Activated T-cell treated with anti-CD3 and anti-CD28 coated beads, Interleukin-2, amount 50 U/mL, for 72 hours (primary cell): ENCODE measurements around the gene YAF2. TPM values are rescaled to one million over a fixed set of nuclear protein-coding genes. Genes with fewer than 3 reads are reported as not detected.

Experiments
- ATAC-seq, 2 donors: fragments of 150-1000 bp; cut with Tn5 transposase; replicated peaks in 1 of 2; 2 replicates each; pipeline ENCODE4 v1.10.0; 2021; ENCODE audit warnings: moderate library complexity in 2 of 2, mild to moderate bottlenecking in 1 of 2
- DNase-seq, 2 donors: peaks; one replicate each; pipeline ENCODE4 v3.0.0; 2021 to 2022; ENCODE audit warnings: mixed read lengths in 1 of 2
- H3K27ac Mint-ChIP-seq: one replicate; pipeline ENCODE4 v1.8.0; 2022; ENCODE audit warnings: mild to moderate bottlenecking, moderate library complexity, mixed read lengths
- H3K27me3 Mint-ChIP-seq: one replicate; pipeline ENCODE4 v1.8.0; 2022; ENCODE audit warnings: low read depth, mixed read lengths
- H3K36me3 Mint-ChIP-seq, 2 donors: one replicate each; pipeline ENCODE4 v1.8.0; 2022; ENCODE audit warnings: mixed read lengths in 2 of 2, mild to moderate bottlenecking in 1 of 2; ENCODE audit not compliant: insufficient read depth in 2 of 2
- H3K4me1 Mint-ChIP-seq: one replicate; pipeline ENCODE4 v1.8.0; 2022; ENCODE audit warnings: low read depth, mixed read lengths
- H3K4me3 Mint-ChIP-seq, 2 donors: one replicate each; pipeline ENCODE4 v1.8.0; 2022; ENCODE audit warnings: mild to moderate bottlenecking in 2 of 2, mixed read lengths in 2 of 2, moderate library complexity in 2 of 2
- H3K9me3 Mint-ChIP-seq, 2 donors: one replicate each; pipeline ENCODE4 v1.8.0; 2022; ENCODE audit warnings: mixed read lengths in 2 of 2
- total RNA-seq, 2 donors: library from RNA; stranded (reverse); gene quantifications; one replicate each; pipeline ENCODE4 v1.2.3, GENCODE V29; 2022

The YAF2 gene, protein sequence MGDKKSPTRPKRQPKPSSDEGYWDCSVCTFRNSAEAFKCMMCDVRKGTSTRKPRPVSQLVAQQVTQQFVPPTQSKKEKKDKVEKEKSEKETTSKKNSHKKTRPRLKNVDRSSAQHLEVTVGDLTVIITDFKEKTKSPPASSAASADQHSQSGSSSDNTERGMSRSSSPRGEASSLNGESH
- 10 to 100 TPM; 71.8 to 77.2 TPM for total RNA-seq

DNA sequence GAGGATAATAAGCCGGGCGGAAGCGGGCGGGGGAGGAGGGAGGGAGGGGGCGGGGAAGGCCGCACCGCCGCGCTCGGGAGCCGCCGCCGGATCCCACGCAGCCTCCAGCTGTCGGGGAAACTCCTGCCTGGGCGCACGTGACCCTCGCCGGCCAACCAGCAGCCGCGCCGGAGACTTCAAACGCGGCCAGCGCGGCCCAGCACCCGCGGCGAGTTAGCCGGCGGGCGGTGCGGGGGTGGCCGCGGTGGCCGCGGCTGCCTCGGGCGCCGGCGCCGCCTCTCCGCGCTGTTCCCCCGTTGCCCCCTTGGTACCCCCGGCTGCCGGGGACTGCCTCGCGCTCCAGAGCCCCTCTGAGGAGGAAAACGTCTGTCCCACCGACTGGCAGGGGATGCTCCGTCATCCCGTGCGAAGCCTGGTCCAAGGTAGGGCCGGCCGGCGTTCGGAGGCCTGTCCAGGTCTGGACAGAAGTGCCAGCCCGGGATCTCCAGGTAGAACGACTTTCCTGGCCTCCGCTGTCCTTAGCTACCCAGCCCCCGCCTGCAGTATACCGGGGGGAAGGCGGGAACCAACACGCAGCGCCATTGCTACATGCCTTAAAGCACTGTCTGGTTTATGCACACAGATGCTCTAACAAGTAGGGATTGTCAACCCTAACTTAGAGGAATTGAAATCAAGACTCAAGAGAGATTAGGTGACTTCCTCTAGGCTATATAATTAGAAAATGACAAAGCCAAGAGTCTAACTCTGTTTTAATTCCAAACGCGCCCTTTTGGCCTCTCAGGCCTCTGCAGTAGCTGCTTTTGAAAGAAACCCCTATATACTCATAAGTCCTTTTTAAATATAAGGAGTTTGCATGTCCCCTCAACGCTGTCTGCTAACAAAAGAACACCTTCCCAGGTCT, at the start of gene YAF2:
TSS of gene YAF2 (minus strand) at position 9 of the 901 bp plus-strand sequence. CDS start 68 bp downstream, outside the sequence.
- Mint-ChIP-seq H3K27me3 (no peaks in the 10 kb centered on the region), H3K27ac (peak within 1 kb of the TSS; percentile 90), H3K9me3 (no peaks in the 10 kb centered on the region), H3K4me3 (peak within 1 kb of the TSS; percentile 90 to 91), H3K36me3 (peaks cover 5 to 19% of the 10 kb centered on the region in 2 donors), H3K4me1 (peaks cover 50% of the 10 kb centered on the region)
- ATAC-seq (peak; percentile 85 to 88), DNase-seq (peak; percentile 91 to 92)

DNA sequence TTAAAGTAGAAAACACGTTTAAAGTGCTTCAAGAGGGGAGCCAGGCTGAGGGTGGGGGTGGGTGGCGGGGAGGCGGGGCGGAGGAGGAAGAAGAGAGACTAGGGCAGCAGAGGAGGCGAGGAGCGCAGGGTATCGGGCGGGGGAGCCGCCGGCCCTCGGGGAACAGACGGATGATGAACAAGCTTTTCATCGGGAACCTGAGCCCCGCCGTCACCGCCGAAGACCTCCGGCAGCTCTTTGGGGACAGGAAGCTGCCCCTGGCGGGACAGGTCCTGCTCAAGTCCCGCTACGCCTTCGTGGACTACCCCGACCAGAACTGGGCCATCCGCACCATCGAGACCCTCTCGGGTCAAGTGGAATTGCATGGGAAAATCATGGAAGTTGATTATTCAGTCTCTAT, 48.7 kb upstream of the YAF2 start:
- DNase-seq (no peak), ATAC-seq (no peak)
- Mint-ChIP-seq H3K27me3 (peaks cover 4% of the 10 kb centered on the region), H3K27ac (no peak overlapping the region), H3K9me3 (no peaks in the 10 kb centered on the region), H3K4me1 (no peaks in the 10 kb centered on the region), H3K4me3 (no peak overlapping the region), H3K36me3 (no peaks in the 10 kb centered on the region)

DNA sequence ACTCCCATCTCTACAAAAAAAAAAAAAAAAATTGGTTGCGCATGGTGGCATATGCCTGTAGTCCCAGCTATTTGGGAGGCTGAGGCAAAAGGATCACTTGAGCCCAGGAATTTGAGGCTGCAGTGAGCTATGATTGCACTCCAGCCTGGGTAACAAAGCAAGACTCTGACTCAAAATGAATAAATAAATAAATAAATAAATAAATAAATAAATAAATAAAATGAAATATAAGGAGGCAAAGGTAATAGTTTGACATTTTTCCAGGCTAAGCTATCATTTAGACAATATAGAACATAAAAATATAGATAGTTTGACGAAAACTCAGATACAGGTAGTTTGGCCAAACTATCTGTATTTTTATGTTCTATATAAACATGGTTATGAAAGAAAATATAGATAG, 47.4 kb upstream of the YAF2 start:
- H3K9me3 Mint-ChIP-seq, result no peaks in the 10 kb centered on the region
- H3K27ac Mint-ChIP-seq, result no peak overlapping the region
- peaks cover 4% of the 10 kb centered on the region for H3K27me3 Mint-ChIP-seq
- no peaks in the 10 kb centered on the region for H3K4me1 Mint-ChIP-seq
- H3K4me3 Mint-ChIP-seq, result no peak overlapping the region
- ATAC-seq (no peak), DNase-seq (no peak)
- H3K36me3 Mint-ChIP-seq, result no peaks in the 10 kb centered on the region

DNA sequence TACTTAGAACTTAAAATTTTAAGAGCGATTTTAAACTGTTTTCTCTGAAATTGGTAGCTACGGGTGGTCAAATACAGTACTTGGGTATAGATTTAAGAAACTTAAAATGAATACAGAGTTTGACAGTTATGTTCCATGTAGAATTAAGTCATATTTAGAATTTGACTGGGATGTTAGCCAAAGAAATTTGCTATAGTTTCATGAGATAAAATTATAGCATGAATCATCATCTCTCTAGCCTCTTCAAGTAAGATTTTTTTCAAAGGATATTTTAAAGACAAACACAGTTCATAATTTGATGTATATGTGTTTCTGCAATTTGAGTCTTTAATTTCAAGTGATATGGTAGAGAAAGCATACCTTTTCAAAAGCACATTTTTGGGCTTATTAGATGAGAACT, 46.8 kb upstream of the YAF2 start:
- Mint-ChIP-seq H3K9me3 (no peaks in the 10 kb centered on the region), H3K27ac (no peak overlapping the region), H3K4me3 (no peak overlapping the region), H3K36me3 (no peaks in the 10 kb centered on the region), H3K27me3 (peaks cover 4% of the 10 kb centered on the region), H3K4me1 (no peaks in the 10 kb centered on the region)
- DNase-seq (no peak), ATAC-seq (no peak)

DNA sequence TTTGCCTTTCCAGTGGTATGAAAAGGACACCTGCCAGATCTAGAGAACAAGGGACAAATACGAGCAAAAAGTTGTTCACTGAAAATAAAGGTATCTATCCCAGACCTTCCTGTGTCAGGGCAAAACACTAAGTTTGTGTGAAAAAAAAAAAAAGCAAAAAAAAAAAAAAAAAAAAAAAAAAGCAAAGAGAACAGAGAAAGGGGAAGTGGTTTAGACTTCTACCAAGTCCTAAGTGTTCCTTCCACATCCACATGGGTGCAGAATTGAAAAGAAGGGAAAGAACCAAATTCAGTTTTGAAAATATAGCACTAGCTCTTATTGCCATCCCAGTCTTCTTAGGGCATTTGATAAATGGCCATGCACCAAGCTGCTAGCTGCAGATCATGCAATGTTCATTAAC, 46.1 kb upstream of the YAF2 start:
- H3K27me3 Mint-ChIP-seq, result peaks cover 4% of the 10 kb centered on the region
- H3K27ac Mint-ChIP-seq, result no peak overlapping the region
- no peak overlapping the region for H3K4me3 Mint-ChIP-seq
- DNase-seq, result no peak
- ATAC-seq, result no peak
- no peaks in the 10 kb centered on the region for H3K36me3 Mint-ChIP-seq
- no peaks in the 10 kb centered on the region for H3K4me1 Mint-ChIP-seq
- H3K9me3 Mint-ChIP-seq, result no peaks in the 10 kb centered on the region

DNA sequence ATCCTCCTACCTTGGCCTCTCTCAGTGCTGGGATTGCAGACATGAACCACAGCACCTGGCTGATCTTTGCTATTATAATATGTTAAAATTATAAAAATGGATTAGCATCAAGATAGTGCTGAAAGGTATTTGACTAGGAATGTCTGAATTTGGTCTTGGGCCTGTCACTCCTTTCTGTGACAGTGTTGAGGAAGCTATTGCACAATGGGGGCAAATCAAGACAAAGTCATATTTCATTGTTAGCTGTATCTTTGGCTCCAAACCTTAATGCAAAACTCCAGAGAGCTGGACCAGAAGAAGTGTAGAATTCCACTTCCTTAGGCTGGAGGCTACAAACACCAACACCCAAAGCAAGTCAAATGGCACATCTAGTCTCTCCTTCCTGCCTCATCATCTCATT, 45.7 kb upstream of the YAF2 start:
- H3K36me3 Mint-ChIP-seq, result no peaks in the 10 kb centered on the region
- H3K27ac Mint-ChIP-seq, result no peak overlapping the region
- no peaks in the 10 kb centered on the region for H3K4me1 Mint-ChIP-seq
- H3K27me3 Mint-ChIP-seq, result peaks cover 4% of the 10 kb centered on the region
- ATAC-seq, result no peak
- H3K9me3 Mint-ChIP-seq, result peaks cover 0 to under 1% of the 10 kb centered on the region in 2 donors
- no peak for DNase-seq
- H3K4me3 Mint-ChIP-seq, result no peak overlapping the region

DNA sequence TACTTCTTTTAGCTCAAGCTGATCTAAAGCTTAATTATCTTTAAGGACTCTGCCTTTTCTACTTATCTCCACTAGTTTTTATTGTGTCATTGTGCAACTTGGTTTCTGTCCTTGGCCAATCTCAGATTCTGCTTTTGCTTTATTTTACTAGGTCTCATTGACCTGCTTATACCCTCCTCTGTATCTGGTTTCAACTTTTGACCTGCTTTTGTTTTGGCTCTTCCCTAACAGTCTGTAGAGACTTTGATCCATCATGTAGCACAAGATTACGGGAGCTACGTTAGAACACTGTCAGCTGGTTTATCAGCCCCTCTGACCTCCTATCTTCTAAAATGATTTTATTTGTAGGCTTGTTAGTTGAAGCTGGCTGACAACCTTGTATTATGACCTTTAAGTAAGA, 44.2 kb upstream of the YAF2 start:
- Mint-ChIP-seq H3K36me3 (no peaks in the 10 kb centered on the region), H3K4me1 (no peaks in the 10 kb centered on the region)

DNA sequence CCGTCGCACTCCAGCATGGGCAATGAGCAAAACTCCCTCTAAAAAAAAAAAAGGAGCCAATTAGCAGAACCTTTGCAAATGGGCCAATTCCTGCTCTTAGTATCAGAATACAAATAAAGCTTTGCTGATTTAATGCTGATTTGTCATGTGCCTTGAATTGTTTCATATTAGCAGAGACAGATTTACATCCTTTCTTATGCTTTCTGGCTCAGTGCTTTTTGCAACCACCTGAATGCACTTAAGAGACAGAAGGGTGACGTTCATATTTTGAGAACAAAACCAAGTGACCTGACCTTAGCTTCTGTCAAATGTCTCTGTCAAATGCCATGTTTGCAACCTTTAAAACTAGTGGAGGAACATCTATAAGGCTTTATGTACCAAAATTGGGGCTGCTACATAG, 43.8 kb upstream of the YAF2 start:
- no peak for DNase-seq
- peaks cover 6% of the 10 kb centered on the region for H3K27me3 Mint-ChIP-seq
- no peak for ATAC-seq
- peaks cover 0 to 3% of the 10 kb centered on the region in 2 donors for H3K9me3 Mint-ChIP-seq
- no peak overlapping the region for H3K4me3 Mint-ChIP-seq
- H3K27ac Mint-ChIP-seq, result no peak overlapping the region
- no peaks in the 10 kb centered on the region for H3K36me3 Mint-ChIP-seq
- H3K4me1 Mint-ChIP-seq, result no peaks in the 10 kb centered on the region

More for the DNA sequence above, 44.2 kb upstream of the YAF2 start:
- no peak overlapping the region for H3K4me3 Mint-ChIP-seq
- no peak for DNase-seq
- peaks cover 5% of the 10 kb centered on the region for H3K27me3 Mint-ChIP-seq
- peaks cover 0 to 3% of the 10 kb centered on the region in 2 donors for H3K9me3 Mint-ChIP-seq
- H3K27ac Mint-ChIP-seq, result no peak overlapping the region
- ATAC-seq, result no peak

DNA sequence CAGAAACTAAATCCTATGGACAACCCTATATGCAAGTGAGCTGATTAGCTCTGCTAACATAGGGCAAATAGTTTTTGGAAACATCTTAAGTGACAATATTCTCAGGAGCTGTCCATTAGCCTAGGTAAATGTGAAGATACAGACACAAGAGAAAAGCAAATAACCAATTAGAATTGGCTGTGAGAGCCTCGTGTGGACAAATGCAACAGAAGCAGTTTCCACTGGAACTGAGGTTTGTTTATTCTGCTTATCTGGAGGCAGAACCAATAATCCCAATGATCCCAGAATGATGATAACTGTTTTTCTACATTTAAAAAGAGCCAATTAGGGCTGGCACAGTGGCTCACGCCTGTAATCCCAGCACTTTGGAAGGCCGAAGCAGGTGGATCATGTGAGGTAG, 43.2 kb upstream of the YAF2 start:
- no peaks in the 10 kb centered on the region for H3K4me1 Mint-ChIP-seq

DNA sequence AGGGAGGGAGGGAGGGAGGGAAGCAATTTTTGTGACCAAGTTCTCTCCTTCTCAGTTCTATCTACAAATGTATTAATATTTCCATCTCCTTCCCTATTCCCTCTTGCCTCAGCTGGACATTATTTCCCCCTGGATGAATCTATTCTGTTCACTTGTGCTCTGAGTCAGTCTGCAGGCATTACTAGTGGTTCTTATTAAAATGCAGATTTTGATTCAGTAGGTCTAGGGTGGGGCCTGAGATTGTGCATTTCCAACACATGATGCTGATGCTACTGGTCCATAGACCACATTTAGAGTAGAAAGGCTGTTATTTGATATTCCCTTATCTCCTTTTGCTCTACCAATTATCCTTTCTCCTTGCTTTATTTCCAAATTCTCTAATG, 40.1 kb upstream of the YAF2 start:
- Mint-ChIP-seq H3K27me3 (peaks cover 6% of the 10 kb centered on the region), H3K9me3 (peaks cover 0 to 3% of the 10 kb centered on the region in 2 donors), H3K4me3 (no peak overlapping the region), H3K27ac (no peak overlapping the region), H3K4me1 (no peaks in the 10 kb centered on the region), H3K36me3 (no peaks in the 10 kb centered on the region)
- DNase-seq (no peak), ATAC-seq (no peak)

More for the DNA sequence above, 43.2 kb upstream of the YAF2 start:
- DNase-seq (no peak), ATAC-seq (no peak)
- Mint-ChIP-seq H3K9me3 (peaks cover 0 to 3% of the 10 kb centered on the region in 2 donors), H3K27ac (no peak overlapping the region), H3K36me3 (no peaks in the 10 kb centered on the region), H3K27me3 (peaks cover 6% of the 10 kb centered on the region), H3K4me3 (no peak overlapping the region)

DNA sequence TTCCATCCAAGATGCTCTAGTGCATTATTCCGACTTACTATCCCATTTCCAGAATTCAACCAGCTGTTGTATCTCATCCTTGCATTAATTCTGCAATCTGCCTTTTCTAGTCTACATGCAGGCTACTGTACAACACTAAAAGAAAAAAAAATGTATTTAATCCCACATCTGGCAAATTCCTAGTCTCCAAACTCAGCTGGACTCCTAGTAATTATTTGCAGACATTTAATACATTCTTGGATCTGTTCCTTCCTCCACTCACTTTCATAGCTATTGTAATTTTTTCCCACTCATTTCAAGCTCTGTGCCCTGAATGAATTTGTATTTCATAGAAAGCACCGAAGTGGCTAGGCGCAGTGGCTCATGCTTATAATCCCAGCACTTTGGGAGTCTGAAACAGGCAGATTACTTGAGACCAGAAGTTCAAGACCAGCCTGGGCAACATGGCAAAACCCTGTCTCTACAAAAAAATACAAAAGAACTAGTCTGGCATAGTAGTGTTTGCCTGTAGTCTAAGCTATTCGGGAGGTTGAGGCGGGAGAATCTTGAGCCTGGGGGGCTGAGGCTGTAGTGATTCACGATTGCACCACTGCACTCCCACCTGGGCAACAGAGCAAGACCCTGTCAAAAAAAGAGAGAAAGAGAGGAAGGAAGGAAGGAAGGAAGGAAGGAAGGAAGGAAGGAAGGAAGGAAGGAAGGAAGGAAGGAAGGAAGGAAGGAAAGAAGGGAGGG, 39.5 kb upstream of the YAF2 start:
- DNase-seq, result no peak
- Mint-ChIP-seq H3K4me3 (no peak overlapping the region), H3K27me3 (peaks cover 6% of the 10 kb centered on the region), H3K4me1 (no peaks in the 10 kb centered on the region), H3K36me3 (peaks cover 0 to 1% of the 10 kb centered on the region in 2 donors), H3K9me3 (peaks cover 0 to 3% of the 10 kb centered on the region in 2 donors), H3K27ac (no peak overlapping the region)
- no peak for ATAC-seq

DNA sequence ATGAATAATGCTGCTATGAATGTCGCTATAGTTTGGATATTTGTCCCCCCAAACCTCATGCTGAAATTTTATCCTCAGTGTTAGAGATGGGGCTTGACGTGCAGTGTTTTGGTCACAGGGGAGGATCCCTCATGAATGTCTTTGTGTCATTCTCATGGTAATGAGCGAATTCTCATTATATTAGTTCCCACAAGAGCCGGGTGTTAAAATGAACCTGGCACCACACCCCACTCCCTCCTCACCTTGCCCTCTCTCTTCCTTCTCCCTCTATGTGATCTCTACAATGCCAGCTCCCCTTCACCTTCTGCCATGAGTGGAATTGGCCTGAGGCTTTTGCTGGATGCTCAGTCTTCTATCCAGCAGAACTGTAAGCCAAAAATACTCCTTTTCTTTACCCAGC, 37.5 kb upstream of the YAF2 start:
- Mint-ChIP-seq H3K27ac (no peak overlapping the region), H3K36me3 (peaks cover 0 to 1% of the 10 kb centered on the region in 2 donors), H3K4me1 (no peaks in the 10 kb centered on the region), H3K27me3 (peaks cover 6% of the 10 kb centered on the region), H3K4me3 (no peak overlapping the region), H3K9me3 (peaks cover 0 to 3% of the 10 kb centered on the region in 2 donors)
- DNase-seq, result no peak
- no peak for ATAC-seq

DNA sequence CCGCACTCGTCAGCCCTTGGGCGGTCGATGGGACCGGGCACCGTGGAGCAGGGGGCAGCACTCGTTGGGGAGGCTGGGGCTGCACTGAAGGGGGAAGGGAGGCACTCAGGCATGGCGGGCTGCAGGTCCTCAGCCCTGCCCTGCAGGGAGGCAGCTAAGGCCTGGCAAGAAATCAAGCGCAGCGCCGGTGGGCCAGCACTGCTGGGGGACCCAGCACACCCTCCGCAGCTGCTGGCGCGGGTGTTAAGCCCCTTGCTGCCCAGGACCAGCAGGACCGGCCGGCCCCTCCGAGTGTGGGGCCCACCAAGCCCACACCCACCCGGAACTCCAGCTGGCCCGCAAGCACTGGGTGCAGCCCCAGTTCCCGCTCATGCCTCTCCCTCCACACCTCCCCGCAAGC, 35.7 kb upstream of the YAF2 start:
- DNase-seq, result no peak
- Mint-ChIP-seq H3K27me3 (peaks cover 6% of the 10 kb centered on the region), H3K27ac (no peak overlapping the region), H3K4me3 (no peak overlapping the region), H3K4me1 (no peaks in the 10 kb centered on the region), H3K9me3 (peaks cover 0 to 2% of the 10 kb centered on the region in 2 donors), H3K36me3 (peaks cover 0 to 1% of the 10 kb centered on the region in 2 donors)
- no peak for ATAC-seq
